ENCODE results near the gene TUSC2. TPM values are rescaled to one million over a fixed set of nuclear protein-coding genes. Genes with fewer than 3 reads are reported as not detected.

The TUSC2 gene
- total and polyA plus RNA-seq, 2 of the 13 experiments (the other 11 are each of a cell fraction or from before 2014, with no cell fraction given): 36.7 to 39.1 TPM

DNA sequence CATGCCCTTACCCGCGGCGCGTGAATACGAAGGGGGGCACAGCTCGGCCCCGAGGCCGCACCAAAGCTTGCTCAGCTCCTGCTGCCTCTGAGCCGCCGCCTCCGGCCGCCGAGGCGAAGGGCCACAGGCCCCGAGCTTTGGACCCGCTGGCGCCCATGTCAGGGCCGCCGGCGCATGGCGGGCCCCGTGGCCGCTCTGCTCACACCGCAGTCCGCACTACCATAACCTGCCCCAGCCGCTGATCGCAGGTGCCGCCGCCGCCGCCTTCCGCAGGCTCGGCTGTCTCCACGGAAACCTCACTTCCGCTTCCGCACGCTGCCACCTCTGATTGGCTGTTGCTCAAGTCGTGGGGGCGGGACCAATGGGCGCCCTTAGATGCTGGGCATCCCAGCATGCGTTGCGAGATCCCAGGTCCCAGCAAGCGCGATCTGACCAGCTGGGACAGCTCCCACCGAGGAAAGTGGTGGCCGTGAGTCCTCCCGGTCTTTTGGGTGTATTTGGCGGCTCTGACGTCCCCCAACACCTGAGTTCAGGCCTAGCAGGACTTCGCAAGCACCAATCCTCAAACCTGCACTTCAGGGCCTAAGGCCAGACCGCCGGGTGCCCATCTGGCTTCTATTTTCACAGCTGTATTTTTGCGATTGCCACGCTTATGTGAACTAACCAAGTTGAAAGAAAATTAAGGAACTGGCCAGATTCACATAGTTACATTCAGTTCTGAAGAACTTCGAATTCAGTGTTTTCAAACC lies at the start of gene TUSC2 (continued):
- peak; percentile 40; the same call in 1 of the 2 replicates for TF ChIP-seq ZMAT3 (CRISPR knock-in tag; conservative IDR thresholded peaks at IDR 0.05)
- no peak for TF ChIP-seq ZNF550 (CRISPR knock-in tag; IDR thresholded peaks at IDR 0.05; ENCODE audit: borderline replicate concordance)
- no peak for TF ChIP-seq ZNF253 (CRISPR knock-in tag; IDR thresholded peaks at IDR 0.05; ENCODE audit: borderline replicate concordance)
- peak; percentile 17 for TF ChIP-seq XRCC5 (optimal IDR thresholded peaks at IDR 0.05; ENCODE audit: low read length)
- TF ChIP-seq ZNF615 (CRISPR knock-in tag; IDR thresholded peaks at IDR 0.05; ENCODE audit: borderline replicate concordance): peak; percentile 43; the same call in 1 of the 2 replicates
- TF ChIP-seq HMG20B (CRISPR knock-in tag; conservative IDR thresholded peaks at IDR 0.05): no peak
- TF ChIP-seq GPN1 (CRISPR knock-in tag; IDR thresholded peaks at IDR 0.05; ENCODE audit: borderline replicate concordance): no peak
- TF ChIP-seq ZKSCAN1 (IDR thresholded peaks at IDR 0.05; ENCODE audit: low read length): no peak
- TF ChIP-seq ZNF709 (CRISPR knock-in tag; IDR thresholded peaks at IDR 0.05): no peak
- TF ChIP-seq, protein P1, sequence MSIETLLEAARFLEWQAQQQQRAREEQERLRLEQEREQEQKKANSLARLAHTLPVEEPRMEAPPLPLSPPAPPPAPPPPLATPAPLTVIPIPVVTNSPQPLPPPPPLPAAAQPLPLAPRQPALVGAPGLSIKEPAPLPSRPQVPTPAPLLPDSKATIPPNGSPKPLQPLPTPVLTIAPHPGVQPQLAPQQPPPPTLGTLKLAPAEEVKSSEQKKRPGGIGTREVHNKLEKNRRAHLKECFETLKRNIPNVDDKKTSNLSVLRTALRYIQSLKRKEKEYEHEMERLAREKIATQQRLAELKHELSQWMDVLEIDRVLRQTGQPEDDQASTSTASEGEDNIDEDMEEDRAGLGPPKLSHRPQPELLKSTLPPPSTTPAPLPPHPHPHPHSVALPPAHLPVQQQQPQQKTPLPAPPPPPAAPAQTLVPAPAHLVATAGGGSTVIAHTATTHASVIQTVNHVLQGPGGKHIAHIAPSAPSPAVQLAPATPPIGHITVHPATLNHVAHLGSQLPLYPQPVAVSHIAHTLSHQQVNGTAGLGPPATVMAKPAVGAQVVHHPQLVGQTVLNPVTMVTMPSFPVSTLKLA (IDR thresholded peaks at IDR 0.05): peak; percentile 46
- TF ChIP-seq YY1 (IDR thresholded peaks at IDR 0.05; ENCODE audit: insufficient read depth, insufficient replicate concordance, low read depth, low read length): peak; percentile 61
- no peak for TF ChIP-seq SMAD9 (CRISPR knock-in tag; IDR thresholded peaks at IDR 0.05)
- TF ChIP-seq ZNF367 (CRISPR knock-in tag; IDR thresholded peaks at IDR 0.05; ENCODE audit: borderline replicate concordance): no peak
- TF ChIP-seq ZNF773 (CRISPR knock-in tag; IDR thresholded peaks at IDR 0.05; ENCODE audit: borderline replicate concordance): no peak
- TF ChIP-seq, protein P2, sequence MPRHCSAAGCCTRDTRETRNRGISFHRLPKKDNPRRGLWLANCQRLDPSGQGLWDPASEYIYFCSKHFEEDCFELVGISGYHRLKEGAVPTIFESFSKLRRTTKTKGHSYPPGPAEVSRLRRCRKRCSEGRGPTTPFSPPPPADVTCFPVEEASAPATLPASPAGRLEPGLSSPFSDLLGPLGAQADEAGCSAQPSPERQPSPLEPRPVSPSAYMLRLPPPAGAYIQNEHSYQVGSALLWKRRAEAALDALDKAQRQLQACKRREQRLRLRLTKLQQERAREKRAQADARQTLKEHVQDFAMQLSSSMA (CRISPR knock-in tag; IDR thresholded peaks at IDR 0.05): no peak
- 0 out of 2 replicates have a peak, but pooled peaks have one; percentile 64 for TF ChIP-seq ZNF230 (CRISPR knock-in tag; IDR thresholded peaks at IDR 0.05)
- TF ChIP-seq TEAD3 (CRISPR knock-in tag; optimal IDR thresholded peaks at IDR 0.05; ENCODE audit: borderline replicate concordance): peak; percentile 62
- TF ChIP-seq, protein P3, sequence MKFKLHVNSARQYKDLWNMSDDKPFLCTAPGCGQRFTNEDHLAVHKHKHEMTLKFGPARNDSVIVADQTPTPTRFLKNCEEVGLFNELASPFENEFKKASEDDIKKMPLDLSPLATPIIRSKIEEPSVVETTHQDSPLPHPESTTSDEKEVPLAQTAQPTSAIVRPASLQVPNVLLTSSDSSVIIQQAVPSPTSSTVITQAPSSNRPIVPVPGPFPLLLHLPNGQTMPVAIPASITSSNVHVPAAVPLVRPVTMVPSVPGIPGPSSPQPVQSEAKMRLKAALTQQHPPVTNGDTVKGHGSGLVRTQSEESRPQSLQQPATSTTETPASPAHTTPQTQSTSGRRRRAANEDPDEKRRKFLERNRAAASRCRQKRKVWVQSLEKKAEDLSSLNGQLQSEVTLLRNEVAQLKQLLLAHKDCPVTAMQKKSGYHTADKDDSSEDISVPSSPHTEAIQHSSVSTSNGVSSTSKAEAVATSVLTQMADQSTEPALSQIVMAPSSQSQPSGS (CRISPR knock-in tag; IDR thresholded peaks at IDR 0.05): peak; percentile 39; the same call in 1 of the 2 replicates
- TF ChIP-seq CREM (IDR thresholded peaks at IDR 0.05): peak; percentile 74
- no peak for TF ChIP-seq CREM (CRISPR knock-in tag; IDR thresholded peaks at IDR 0.05)
- no peak for TF ChIP-seq ZNF282 (IDR thresholded peaks at IDR 0.05; ENCODE audit: partially characterized antibody)
- no peak for TF ChIP-seq ZFP62 (CRISPR knock-in tag; IDR thresholded peaks at IDR 0.05)
- TF ChIP-seq ELF3 (CRISPR knock-in tag; IDR thresholded peaks at IDR 0.05): 0 out of 2 replicates have a peak, but pooled peaks have one; percentile 38
- TF ChIP-seq CENPX (CRISPR knock-in tag; IDR thresholded peaks at IDR 0.05): no peak
- no peak for TF ChIP-seq ZNF7 (CRISPR knock-in tag; IDR thresholded peaks at IDR 0.05)
- TF ChIP-seq ELF1 (CRISPR knock-in tag; IDR thresholded peaks at IDR 0.05): peak; percentile 92
- TF ChIP-seq AHR (CRISPR knock-in tag; IDR thresholded peaks at IDR 0.05): no peak
- TF ChIP-seq GTF2F1 (IDR thresholded peaks at IDR 0.05; ENCODE audit: low read length): no peak
- no peak; the same call in 1 of the 2 replicates for TF ChIP-seq ZSCAN21 (CRISPR knock-in tag; IDR thresholded peaks at IDR 0.05; ENCODE audit: borderline replicate concordance)
- no peak for TF ChIP-seq RELA (CRISPR knock-in tag; IDR thresholded peaks at IDR 0.05)
- TF ChIP-seq NR3C1 (CRISPR knock-in tag; IDR thresholded peaks at IDR 0.05): no peak

All from HepG2 (cell line).